ENCODE data around the gene MS4A4E.

DNA sequence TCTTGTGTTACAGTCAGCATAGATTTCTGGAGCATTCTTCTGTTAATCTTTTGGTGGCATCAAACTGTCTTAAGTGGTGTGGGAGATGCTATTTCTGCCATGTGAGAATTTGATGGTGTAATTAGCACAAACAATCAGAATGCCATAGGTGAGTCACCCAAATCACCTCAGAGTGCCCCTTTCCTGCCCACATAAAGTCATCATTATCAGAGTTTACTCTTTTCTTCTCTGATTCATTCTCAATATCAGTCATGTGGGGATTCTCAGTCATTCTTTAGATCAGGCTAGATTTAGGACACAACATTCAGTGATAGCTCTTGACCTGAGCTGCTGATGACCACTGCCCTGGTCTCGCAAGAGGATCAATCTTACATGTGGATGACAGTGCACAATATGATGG, 36.3 kb downstream of the MS4A4E start:
- TF ChIP-seq HIVEP1 (CRISPR knock-in tag; IDR thresholded peaks at IDR 0.05), result no peak
- no peak for TF ChIP-seq ATM (IDR thresholded peaks at IDR 0.05; ENCODE audit: borderline replicate concordance)
- TF ChIP-seq ZNF33A (CRISPR knock-in tag; IDR thresholded peaks at IDR 0.05; ENCODE audit: borderline replicate concordance), result no peak
- TF ChIP-seq MYC (CRISPR knock-in tag; IDR thresholded peaks at IDR 0.05; ENCODE audit: borderline replicate concordance), result no peak

Data from HepG2 (cell line).